Stimulated activated CD8-positive, alpha-beta memory T cell treated with anti-CD3 and anti-CD28 coated beads, Interleukin-12 subunit alpha, Interleukin-12 subunit beta, amount 100 ng/mL, for 24 hours (primary cell): Measurements from ENCODE around the gene HOXB2.

Experiments used
- DNase-seq: peaks from one replicate; pipeline ENCODE4 v3.0.0-alpha.2; 2020; ENCODE audit errors: extremely low read depth

The HOXB2 gene

GRCh38 chr17:48565925-48566710 lies 21.2 kb upstream of the HOXB2 start:
- no peak for DNase-seq

GRCh38 chr17:48565022-48565554 lies 20.2 kb upstream of the HOXB2 start:
- no peak for DNase-seq

GRCh38 chr17:48564188-48565021 lies 19.5 kb upstream of the HOXB2 start:
- no peak for DNase-seq

GRCh38 chr17:48563867-48564187 lies 18.9 kb upstream of the HOXB2 start:
- DNase-seq: no peak

- DNase-seq: no peak
These were observed 18.5 kb upstream of the HOXB2 start for GRCh38 chr17:48563385-48563838.

- no peak for DNase-seq
These were observed 18.0 kb upstream of the HOXB2 start for GRCh38 chr17:48562934-48563333.

GRCh38 chr17:48561884-48562810 lies 17.2 kb upstream of the HOXB2 start:
- DNase-seq: no peak

GRCh38 chr17:48559840-48560817 lies 15.2 kb upstream of the HOXB2 start:
- no peak for DNase-seq

GRCh38 chr17:48559122-48559839 lies 14.4 kb upstream of the HOXB2 start:
- DNase-seq: no peak

- no peak for DNase-seq
These were observed 13.9 kb upstream of the HOXB2 start for GRCh38 chr17:48558831-48559121.

GRCh38 chr17:48558057-48558830 lies 13.3 kb upstream of the HOXB2 start:
- no peak for DNase-seq

GRCh38 chr17:48556576-48557401 lies 11.9 kb upstream of the HOXB2 start:
- DNase-seq: no peak

GRCh38 chr17:48556229-48556575 lies 11.3 kb upstream of the HOXB2 start:
- DNase-seq: no peak

GRCh38 chr17:48555258-48556228 lies 10.6 kb upstream of the HOXB2 start:
- DNase-seq: no peak

GRCh38 chr17:48554412-48555257 lies 9.7 kb upstream of the HOXB2 start:
- DNase-seq: no peak

GRCh38 chr17:48553826-48554225 lies 8.9 kb upstream of the HOXB2 start:
- DNase-seq: no peak
